SW480 (cell line): ENCODE data around the gene KLHL22.
"Not testable (repeated sequence)": the region's sequence is repeated elsewhere in the genome, so short reads cannot be mapped to it uniquely, and the experiment has no call there.

Experiments used
- DNase-seq: peaks from one replicate; pipeline ENCODE4 v3.0.0-alpha.2; 2016; ENCODE audit warnings: low spot score

Gene KLHL22

GRCh38 chr22:20400606-20401375 is 94.8 kb downstream of the KLHL22 start:
- no peak for DNase-seq

GRCh38 chr22:20399866-20400605 is 95.6 kb downstream of the KLHL22 start:
- DNase-seq: no peak

- DNase-seq: no peak
These were observed 97.2 kb downstream of the KLHL22 start for GRCh38 chr22:20398420-20398819.

GRCh38 chr22:20397498-20397897 is 98.1 kb downstream of the KLHL22 start:
- no peak for DNase-seq

- no peak for DNase-seq
These were observed 99.0 kb downstream of the KLHL22 start for GRCh38 chr22:20396639-20397038.

- DNase-seq: no peak
These were observed 99.7 kb downstream of the KLHL22 start for GRCh38 chr22:20395907-20396287.

- DNase-seq: no peak
These were observed 100.3 kb downstream of the KLHL22 start for GRCh38 chr22:20395181-20395906.

- peak; percentile 85 for DNase-seq
These were observed 101.7 kb downstream of the KLHL22 start, which contains the start of gene ZNF74 for GRCh38 chr22:20393705-20394476. Gene ZNF74 (plus strand): TSS chr22:20394151. CDS start chr22:20394629, 478 bp downstream.

- DNase-seq: no peak
These were observed 102.5 kb downstream of the KLHL22 start for GRCh38 chr22:20392983-20393704.

GRCh38 chr22:20392365-20392881 is 103.2 kb downstream of the KLHL22 start:
- DNase-seq: not testable (repeated sequence)
